Measurements from ENCODE around the gene NLK.
"Not testable (repeated sequence)": the region's sequence is repeated elsewhere in the genome, so short reads cannot be mapped to it uniquely, and the experiment has no call there.

Gene NLK

DNA sequence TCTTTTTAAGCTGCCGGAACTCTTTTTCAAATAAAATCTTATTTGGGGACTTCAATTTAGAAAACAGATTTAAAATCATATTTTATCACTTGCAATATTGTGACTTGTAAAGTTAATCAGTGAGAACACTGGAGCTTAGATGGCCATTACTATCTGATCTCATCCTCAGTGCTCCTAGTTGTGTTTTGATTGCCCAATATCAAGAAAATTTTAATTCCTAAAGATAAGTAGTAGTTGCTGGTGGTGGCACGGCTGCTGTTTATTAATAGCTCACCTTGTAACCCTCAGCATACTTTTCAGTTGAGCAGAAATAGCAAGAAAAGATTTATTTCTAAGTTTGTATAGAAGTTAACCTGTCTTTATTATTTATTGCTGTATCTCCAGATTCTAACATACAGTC lies 124.0 kb downstream of the NLK start:
- no peak for DNase-seq

DNA sequence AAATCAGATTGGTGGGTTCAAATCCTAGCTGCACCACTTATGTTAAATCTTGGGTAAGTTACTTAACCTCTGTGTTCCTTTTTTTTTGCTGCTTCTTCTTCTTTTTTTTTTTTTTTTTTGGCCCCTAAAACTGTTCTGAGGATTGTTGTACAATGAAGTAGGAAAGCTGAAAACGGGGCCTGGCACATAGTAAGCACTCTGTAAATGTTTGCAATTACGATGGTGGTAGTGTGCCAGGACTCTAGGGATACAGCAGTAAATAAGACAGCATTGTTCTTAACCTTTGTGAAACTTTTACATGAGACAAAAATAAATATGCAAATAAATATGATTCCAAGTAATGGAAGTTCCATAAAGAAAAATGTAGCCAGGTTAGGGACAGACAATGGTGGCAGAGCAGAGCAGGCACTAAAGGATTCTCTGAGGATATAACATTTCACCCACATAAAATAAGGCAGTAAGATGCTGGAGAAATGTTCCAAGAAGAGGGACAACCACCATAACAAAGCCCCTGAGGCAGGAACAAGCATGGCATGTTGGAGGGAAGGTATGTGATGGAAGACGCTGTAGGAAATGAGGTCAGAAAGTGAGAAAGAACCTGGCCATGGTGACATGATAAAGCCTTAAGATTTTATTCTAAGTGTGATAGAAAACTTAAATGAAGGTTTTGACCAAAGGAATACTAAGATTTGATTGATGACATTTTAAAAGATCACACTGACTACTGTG lies 127.3 kb downstream of the NLK start:
- no peak for DNase-seq

DNA sequence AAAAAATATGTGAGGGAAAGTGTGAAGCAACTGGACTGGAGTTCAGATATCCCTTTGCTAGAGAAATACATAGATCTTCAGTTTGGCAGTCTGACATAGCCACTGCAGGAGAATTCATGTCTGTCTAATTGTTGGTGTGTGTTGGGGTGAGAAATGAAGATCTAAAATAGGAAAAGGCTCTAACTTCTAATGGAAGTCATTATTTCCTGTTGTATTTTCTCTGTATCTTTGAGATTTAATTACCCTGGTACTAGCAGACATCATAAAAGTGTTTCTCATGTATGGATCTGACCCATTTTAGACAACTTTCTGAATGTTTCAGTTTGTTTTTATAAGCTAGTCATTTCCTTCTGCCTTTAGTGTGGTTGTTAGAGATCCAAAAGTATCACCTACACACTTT lies 128.3 kb downstream of the NLK start:
- no peak for DNase-seq

DNA sequence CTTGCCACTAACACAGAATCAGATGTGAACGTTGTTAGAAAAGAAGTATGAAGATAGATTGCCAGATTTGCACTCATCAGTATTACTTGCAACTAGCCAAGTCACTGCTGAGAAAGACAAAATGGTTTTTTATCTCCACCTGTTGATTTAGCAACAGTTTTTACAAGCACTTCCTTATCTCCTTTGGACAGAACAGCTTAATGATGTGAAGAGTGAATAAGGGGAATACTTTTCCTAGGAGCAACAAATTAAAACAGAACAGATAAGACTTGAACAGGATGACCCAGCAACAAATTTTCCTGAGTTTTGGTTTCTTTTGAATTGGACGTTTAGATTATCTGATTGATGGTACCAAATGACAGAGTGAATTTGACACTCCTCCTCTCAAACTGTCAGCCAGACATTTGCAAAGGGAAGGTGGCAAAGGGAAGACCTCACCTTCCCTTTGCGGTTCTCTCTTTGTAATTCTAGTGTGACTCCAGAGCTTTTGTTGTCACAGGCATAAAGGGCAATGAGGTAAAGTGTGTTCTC lies 130.6 kb downstream of the NLK start:
- DNase-seq: peak; percentile 60

GRCh38 chr17:28173801-28174200 lies 131.3 kb downstream of the NLK start:
- peak; percentile 45 for DNase-seq

GRCh38 chr17:28174352-28175046 lies 132.0 kb downstream of the NLK start:
- peak; percentile 37 for DNase-seq

DNA sequence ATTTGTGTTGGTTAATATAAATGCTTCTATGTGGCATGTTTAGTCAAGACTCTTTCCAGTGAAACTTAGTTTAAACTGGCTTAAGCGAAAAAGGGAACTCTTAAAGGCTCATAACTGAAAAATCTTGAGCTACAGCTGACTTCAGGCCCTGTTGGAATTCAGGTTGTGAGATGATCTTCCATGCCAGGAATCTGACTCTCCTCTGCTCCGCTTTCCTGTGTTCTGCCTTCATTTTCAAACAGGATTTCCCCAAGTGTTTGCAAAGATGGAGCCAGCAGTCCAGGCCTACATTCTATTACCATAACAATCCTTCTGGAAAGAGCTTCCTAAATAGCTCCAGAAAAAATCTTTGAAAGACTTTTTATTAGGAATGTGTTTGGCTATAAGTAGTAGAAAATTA lies 134.9 kb downstream of the NLK start:
- no peak for DNase-seq

GRCh38 chr17:28178800-28179199 lies 136.3 kb downstream of the NLK start:
- DNase-seq: no peak

- no peak for DNase-seq
Measured at GRCh38 chr17:28180449-28180848, 138.0 kb downstream of the NLK start.

GRCh38 chr17:28181568-28181967 lies 139.1 kb downstream of the NLK start:
- no peak for DNase-seq

DNA sequence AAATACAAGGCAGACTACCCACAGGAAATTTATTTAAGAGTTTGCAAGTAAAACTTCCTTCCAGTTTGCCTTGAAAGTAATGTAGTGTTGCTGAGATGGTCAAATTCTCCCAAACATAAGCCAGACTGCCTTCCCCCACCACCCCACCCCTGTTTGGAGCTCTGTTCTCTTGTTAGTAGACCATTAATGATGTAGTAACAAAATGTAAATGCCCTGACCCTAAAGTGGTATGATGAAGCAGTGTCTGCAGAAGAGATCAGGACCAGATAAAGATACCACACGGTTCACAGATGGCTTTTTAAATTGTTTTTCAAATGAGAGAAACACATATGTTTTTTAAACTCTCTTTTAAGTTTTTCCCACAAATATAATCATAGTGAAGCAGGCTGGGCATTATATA lies 140.1 kb downstream of the NLK start:
- no peak for DNase-seq

DNA sequence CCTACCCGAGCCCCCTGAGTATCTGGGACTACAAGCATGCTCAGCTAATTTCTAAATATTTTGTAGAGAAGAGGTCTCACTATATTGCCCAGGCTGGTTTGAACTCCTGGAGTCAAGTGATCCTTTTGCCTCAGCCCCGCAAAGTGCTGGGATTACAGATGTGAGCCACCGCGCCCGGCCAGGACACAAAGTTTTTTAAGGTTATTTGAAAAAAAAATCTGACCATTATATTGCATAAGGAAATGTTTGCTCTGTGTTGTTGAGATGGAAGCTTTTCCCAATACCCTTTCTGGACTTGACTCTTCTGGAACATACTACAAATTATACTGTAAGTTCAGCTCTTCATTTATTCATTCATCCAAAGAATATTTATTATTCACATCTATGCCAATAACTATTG lies 143.2 kb downstream of the NLK start:
- no peak for DNase-seq

GRCh38 chr17:28186472-28186871 lies 144.0 kb downstream of the NLK start:
- DNase-seq: not testable (repeated sequence)

- DNase-seq: no peak
Measured at GRCh38 chr17:28187931-28188330, 145.5 kb downstream of the NLK start.

GRCh38 chr17:28188841-28189263 lies 146.4 kb downstream of the NLK start:
- no peak for DNase-seq

DNA sequence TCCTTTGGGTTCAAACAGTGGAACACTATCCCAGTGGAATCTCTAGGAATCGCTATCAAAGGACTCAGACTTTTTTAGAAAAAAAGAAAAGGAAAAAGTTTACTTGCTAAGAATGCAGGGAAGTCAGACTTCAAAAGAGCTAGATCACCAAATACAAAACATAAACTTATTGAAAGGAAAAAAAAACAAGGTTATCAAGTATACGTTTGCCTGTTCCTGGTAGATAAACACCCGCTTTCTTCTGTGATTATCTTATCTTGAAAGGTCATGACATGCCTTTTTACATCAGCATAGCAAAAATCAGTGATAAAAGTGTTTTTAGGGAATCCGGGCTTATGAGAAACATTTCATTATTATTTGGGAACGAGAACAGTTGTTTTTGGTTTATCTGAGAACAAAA lies 147.2 kb downstream of the NLK start:
- DNase-seq: no peak

DNA sequence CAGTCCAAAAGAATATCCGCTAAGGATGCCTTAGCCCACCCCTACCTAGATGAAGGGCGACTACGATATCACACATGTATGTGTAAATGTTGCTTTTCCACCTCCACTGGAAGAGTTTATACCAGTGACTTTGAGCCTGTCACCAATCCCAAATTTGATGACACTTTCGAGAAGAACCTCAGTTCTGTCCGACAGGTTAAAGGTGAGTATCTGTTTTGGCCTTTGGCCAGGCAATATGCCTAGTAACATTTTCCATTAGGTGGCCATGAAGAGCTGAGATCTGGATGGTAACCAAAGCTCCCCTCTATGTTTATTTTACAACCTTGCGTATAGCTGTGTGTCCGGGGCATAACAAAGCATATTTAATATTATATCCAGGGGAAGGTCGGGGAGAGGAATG lies 148.5 kb downstream of the NLK start:
- DNase-seq: no peak

GRCh38 chr17:28193241-28193640 lies 150.8 kb downstream of the NLK start:
- DNase-seq: peak; percentile 43

DNA sequence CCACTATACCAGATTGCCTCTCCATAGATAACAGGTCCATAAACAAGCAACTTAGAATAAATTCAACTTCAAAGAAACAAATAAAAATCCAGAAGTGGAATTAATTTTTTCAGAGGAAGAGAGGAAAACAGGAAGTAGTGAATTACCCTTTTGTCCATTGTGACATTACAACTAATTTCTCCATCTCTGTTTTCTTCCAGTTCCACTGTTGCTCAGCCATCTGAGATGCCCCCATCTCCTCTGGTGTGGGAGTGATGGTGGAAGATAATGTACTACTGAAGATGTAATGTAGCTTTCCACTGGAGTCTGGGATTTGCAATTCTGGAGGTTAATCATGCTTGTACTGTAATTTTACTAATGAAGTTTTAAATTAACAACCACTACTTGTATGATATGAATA lies 151.9 kb downstream of the NLK start:
- no peak for DNase-seq

DNA sequence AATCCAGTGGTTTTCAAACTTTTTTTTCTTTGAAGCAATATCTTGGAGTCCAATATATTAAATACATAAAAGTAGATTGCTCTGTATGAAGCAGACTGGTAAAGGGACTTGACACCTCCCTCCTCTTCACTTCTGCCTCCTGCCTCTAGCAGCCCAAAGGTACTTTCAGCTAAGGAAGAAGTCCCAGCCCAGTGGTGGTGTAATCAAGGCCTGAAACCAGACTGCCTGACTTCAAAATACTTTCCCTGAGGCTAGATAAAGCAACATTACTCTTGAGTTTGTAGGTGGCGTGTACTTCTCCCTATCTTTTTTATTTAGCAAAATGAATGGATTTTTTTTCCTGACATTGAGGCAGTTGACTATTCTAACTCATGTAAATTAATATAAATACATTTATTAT lies 154.2 kb downstream of the NLK start:
- DNase-seq: no peak

DNA sequence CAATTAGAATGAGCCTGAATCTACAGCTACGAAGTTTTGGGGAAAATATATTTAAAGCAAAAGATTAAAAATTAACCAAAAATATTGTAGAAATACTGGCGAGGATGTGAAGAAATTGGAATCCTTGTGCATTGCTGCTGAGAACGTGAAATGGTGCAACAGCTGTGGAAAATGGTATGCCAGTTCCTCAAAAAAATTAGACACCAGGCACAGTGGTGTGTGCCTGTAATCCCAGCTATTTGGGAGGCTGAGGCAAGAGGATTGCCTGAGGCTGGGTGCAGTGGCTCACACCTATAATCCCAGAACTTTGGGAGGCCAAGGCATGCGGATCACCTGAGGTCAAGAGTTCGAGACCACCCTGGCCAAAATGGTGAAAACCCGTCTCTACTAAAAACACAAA lies 156.6 kb downstream of the NLK start:
- DNase-seq: no peak

DNA sequence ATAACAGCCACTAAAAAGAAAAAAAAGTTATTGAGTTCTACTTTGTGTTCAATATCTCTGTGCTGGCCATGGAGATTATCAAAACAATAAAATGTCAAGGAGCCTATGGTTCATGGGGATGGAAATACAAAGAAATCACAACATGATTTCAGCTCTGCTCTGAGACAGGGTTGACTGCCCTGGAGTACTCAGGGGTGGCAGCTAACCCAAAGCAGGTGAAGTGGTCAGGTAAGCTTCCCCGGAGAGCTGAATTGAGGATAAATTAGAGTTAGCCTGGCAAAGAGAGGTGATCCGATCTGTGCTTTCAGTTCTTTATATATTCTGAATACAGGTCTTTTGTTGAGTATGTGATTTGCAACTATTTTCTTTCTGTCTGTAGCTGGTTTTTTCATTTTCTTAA lies 157.3 kb downstream of the NLK start:
- DNase-seq: no peak

- DNase-seq: no peak
Measured at GRCh38 chr17:28201315-28201714, 158.8 kb downstream of the NLK start.

DNA sequence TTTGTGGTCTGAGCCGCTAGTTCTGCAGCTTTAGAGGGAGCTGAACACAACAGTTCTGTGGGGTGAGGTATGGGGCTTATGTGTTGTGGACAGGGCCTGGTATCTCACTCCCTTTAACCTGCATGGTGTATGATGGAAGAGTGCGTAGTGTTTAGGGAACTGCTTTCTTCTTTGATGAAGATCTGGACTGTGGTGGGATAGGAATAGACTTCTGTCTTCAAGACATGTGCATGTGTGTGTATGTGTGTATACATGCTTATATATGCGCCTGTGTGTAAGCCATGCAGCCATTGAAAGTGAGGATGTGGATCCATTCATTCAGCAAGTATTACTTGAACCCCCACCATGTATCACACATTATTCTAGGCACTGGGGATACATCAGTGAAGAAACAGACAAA lies 161.8 kb downstream of the NLK start:
- DNase-seq: no peak

DNA sequence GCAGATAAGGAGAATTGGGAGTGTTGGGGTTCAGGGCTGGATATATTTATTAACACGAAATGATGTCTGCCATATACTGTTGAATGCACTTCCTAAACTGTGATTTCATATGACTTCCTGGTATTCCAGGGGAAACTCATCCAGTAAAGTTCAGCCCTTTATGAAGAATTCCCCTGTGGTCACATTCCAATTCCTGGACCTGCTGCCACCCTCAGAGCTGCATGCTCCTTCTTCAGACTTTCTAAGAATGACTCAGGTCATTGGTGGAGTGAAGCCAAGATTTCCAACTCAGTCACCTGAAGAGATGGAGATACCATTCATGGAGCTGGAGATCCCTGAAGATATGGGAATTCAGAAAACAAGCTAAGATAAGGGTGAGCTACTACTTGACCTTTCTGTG lies 162.3 kb downstream of the NLK start:
- DNase-seq: no peak
